ENCODE data around the gene PSMB10.

PSMB10 gene

GRCh38 chr16:67907397-67908180 is 29.1 kb downstream of the PSMB10 start:
- TF ChIP-seq FOXP2 (optimal IDR thresholded peaks at IDR 0.05; ENCODE audit: borderline replicate concordance, extremely low read depth, extremely low read length, insufficient read depth) (no peak), POLR2AphosphoS5 (IDR thresholded peaks at IDR 0.05; ENCODE audit: low read depth, low read length) (no peak), SIN3A (IDR thresholded peaks at IDR 0.05; ENCODE audit: borderline replicate concordance, insufficient read depth, low read length) (no peak), TAF1 (IDR thresholded peaks at IDR 0.05; ENCODE audit: borderline replicate concordance, insufficient read depth, low read length) (no peak)
- TF ChIP-seq, protein P1, sequence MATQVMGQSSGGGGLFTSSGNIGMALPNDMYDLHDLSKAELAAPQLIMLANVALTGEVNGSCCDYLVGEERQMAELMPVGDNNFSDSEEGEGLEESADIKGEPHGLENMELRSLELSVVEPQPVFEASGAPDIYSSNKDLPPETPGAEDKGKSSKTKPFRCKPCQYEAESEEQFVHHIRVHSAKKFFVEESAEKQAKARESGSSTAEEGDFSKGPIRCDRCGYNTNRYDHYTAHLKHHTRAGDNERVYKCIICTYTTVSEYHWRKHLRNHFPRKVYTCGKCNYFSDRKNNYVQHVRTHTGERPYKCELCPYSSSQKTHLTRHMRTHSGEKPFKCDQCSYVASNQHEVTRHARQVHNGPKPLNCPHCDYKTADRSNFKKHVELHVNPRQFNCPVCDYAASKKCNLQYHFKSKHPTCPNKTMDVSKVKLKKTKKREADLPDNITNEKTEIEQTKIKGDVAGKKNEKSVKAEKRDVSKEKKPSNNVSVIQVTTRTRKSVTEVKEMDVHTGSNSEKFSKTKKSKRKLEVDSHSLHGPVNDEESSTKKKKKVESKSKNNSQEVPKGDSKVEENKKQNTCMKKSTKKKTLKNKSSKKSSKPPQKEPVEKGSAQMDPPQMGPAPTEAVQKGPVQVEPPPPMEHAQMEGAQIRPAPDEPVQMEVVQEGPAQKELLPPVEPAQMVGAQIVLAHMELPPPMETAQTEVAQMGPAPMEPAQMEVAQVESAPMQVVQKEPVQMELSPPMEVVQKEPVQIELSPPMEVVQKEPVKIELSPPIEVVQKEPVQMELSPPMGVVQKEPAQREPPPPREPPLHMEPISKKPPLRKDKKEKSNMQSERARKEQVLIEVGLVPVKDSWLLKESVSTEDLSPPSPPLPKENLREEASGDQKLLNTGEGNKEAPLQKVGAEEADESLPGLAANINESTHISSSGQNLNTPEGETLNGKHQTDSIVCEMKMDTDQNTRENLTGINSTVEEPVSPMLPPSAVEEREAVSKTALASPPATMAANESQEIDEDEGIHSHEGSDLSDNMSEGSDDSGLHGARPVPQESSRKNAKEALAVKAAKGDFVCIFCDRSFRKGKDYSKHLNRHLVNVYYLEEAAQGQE (IDR thresholded peaks at IDR 0.05; ENCODE audit: insufficient read depth in 1 of 2, low read depth in 2 of 2, low read length in 2 of 2), result no peak

DNA sequence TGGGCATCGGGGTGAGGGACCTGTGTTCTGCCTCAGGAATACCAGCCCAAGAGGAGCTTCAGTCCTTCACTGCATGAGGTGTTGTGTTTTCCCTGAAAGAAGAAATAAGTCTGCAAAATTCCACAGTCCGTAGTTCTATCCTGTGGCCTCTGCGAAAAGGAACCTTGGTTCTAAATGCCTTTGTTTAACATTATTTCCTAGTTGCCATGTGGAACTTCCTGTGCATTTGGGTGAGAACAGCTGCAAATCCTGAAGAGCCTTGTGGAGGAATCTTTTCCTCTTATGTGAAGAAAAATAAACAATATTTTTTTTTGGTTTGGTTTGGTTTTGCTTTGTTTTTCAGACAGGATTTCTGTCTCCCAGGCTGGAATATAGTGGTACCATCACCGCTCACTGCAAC is 33.8 kb downstream of the PSMB10 start:
- TF ChIP-seq POLR2AphosphoS5 (IDR thresholded peaks at IDR 0.05; ENCODE audit: low read depth, low read length) (no peak), TAF1 (IDR thresholded peaks at IDR 0.05; ENCODE audit: borderline replicate concordance, insufficient read depth, low read length) (no peak), FOXP2 (optimal IDR thresholded peaks at IDR 0.05; ENCODE audit: borderline replicate concordance, extremely low read depth, extremely low read length, insufficient read depth) (no peak), SIN3A (IDR thresholded peaks at IDR 0.05; ENCODE audit: borderline replicate concordance, insufficient read depth, low read length) (no peak)
- TF ChIP-seq, protein P1 (IDR thresholded peaks at IDR 0.05; ENCODE audit: insufficient read depth in 1 of 2, low read depth in 2 of 2, low read length in 2 of 2), result no peak

DNA sequence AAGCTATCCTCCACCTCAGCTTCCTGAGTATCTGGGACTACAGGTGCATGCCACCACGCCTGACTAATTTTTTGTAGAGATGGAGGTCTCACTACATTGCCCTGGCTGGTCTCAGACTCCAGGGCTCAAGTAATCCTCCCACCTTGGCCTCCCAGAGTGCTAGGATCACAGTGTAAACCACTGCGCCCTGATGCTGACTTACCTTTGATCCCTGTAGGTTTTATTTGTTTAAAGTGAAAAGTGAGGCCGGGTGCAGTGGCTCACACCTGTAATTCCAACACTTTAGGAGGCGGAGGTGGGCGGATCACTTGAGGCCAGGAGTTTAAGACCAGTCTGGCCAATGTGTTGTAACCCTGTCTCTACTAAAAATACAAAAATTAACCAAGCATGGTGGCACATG is 34.9 kb downstream of the PSMB10 start:
- TF ChIP-seq FOXP2 (optimal IDR thresholded peaks at IDR 0.05; ENCODE audit: borderline replicate concordance, extremely low read depth, extremely low read length, insufficient read depth) (no peak), POLR2AphosphoS5 (IDR thresholded peaks at IDR 0.05; ENCODE audit: low read depth, low read length) (no peak)

DNA sequence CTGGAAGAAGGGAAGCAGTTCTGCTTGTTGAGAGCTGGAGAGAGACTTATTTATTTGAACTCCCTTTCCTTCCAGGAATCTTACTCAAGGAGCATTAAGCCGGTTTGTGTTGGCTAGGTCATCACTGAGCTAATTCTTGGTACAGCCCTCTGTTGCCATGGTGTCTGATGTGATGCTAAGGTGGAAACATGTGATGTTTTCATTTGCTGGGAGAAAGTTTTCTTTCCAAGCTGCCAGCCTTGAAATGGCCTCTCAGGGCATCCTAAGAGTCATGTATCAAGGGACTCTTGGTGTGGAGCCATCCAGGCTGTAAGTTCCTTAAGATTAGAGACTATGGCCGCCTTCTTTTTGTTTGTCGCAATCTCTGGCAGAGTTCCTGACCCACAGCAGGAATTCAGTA is 39.4 kb downstream of the PSMB10 start:
- TF ChIP-seq TAF1 (IDR thresholded peaks at IDR 0.05; ENCODE audit: borderline replicate concordance, insufficient read depth, low read length) (no peak), SIN3A (IDR thresholded peaks at IDR 0.05; ENCODE audit: borderline replicate concordance, insufficient read depth, low read length) (no peak), FOXP2 (optimal IDR thresholded peaks at IDR 0.05; ENCODE audit: borderline replicate concordance, extremely low read depth, extremely low read length, insufficient read depth) (no peak), POLR2AphosphoS5 (IDR thresholded peaks at IDR 0.05; ENCODE audit: low read depth, low read length) (no peak)
- TF ChIP-seq, protein P1 (IDR thresholded peaks at IDR 0.05; ENCODE audit: insufficient read depth in 1 of 2, low read depth in 2 of 2, low read length in 2 of 2), result no peak

GRCh38 chr16:67893743-67894399 is 42.8 kb downstream of the PSMB10 start:
- no peak for TF ChIP-seq FOXP2 (optimal IDR thresholded peaks at IDR 0.05; ENCODE audit: borderline replicate concordance, extremely low read depth, extremely low read length, insufficient read depth)
- TF ChIP-seq POLR2AphosphoS5 (IDR thresholded peaks at IDR 0.05; ENCODE audit: low read depth, low read length), result no peak
- no peak for TF ChIP-seq TAF1 (IDR thresholded peaks at IDR 0.05; ENCODE audit: borderline replicate concordance, insufficient read depth, low read length)
- TF ChIP-seq SIN3A (IDR thresholded peaks at IDR 0.05; ENCODE audit: borderline replicate concordance, insufficient read depth, low read length), result no peak
- TF ChIP-seq, protein P1 (IDR thresholded peaks at IDR 0.05; ENCODE audit: insufficient read depth in 1 of 2, low read depth in 2 of 2, low read length in 2 of 2), result no peak

Data from PFSK-1 (cell line).